HG02798 (cell line): ENCODE data around the gene ANKRD12.

ENCODE experiments used
- ATAC-seq: cut with Tn5 transposase; IDR thresholded peaks from one replicate; pipeline ENCODE4 v1.9.1; 2021; ENCODE audit warnings: mild to moderate bottlenecking; ENCODE audit not compliant: unreplicated experiment, poor library complexity

ANKRD12 gene

GRCh38 chr18:9278028-9278427, 141.4 kb downstream of the ANKRD12 start:
- ATAC-seq, result no peak

DNA sequence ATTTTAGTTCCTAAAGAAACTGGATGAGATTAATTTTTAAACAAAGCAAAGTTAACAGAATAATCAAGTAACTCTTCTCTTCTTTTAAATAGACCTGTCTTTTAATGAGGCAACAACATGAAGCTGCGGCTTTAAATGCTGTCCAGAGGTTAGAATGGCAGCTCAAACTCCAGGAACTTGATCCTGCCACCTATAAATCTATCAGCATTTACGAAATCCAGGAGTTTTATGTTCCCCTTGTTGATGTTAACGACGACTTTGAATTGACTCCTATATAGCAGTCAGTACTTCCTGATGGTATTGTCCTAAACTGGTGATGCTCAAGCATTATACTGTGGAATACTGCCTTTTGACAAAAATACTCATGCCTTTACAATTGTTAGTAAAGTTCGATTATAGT, 144.3 kb downstream of the ANKRD12 start:
- no peak for ATAC-seq

- no peak for ATAC-seq
Measured at GRCh38 chr18:9281780-9282179, 145.2 kb downstream of the ANKRD12 start.

DNA sequence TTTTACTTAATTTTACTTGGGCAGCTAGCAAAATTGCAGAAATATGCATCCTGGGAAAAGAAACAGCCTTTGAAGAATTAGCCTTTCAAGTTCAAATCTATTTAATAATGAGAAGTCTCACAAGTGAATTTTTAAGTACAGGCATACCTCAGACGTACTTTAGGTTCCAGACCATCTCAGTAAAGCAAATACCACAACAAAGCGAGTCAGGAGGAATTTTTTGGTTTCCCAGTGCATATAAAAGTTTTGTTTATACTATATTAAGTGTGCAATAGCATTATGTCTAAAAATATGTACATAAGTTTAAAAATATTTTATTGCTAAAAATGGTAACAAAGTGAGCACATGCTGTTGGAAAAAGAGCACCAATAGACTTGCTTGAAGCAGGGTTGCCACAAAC, 147.2 kb downstream of the ANKRD12 start:
- no peak for ATAC-seq

GRCh38 chr18:9285604-9286003, 149.0 kb downstream of the ANKRD12 start:
- ATAC-seq, result no peak

- ATAC-seq, result no peak
Measured at GRCh38 chr18:9287036-9287435, 150.5 kb downstream of the ANKRD12 start.

DNA sequence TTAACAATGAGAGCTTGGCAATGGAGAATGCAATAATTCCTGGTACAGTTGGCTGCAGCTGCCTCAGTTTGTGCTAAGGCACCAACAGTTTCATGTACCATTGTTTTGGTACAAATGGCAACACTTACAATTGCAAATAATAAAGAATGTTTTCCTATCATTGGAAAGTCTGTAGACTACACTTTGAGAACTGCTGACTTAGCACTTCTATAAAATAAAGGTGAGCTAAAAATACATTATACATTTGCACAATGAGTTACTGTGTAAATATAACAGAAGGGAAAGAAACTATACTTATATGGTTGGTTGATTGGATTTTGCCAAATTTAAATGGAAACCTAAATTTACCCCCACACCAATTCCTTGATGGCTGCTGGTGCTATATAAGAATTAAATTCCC, 153.1 kb downstream of the ANKRD12 start:
- no peak for ATAC-seq

- ATAC-seq, result no peak
Measured at GRCh38 chr18:9290156-9290555, 153.6 kb downstream of the ANKRD12 start.

DNA sequence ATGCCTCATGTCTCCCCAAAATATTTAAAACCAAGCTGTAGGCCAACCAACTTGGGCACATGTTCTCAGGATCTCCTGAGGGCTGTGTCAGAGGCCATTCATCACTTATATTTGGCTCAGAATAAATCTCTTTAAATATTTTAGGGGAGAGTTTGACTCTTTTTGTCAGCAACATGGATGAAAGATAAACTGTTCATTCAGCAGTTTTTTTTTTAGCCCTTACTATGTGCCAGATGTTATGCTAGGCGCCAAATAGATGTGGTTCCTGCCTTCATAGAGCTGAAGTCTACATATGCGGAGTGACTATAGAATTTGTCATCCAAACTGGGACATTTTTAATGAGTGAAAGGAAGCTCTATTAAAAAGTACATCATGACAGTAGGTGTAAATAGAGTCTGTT, 155.5 kb downstream of the ANKRD12 start:
- ATAC-seq, result no peak

- ATAC-seq, result no peak
Measured at GRCh38 chr18:9293948-9294347, 157.4 kb downstream of the ANKRD12 start.

GRCh38 chr18:9296233-9297006, 159.8 kb downstream of the ANKRD12 start:
- no peak for ATAC-seq

DNA sequence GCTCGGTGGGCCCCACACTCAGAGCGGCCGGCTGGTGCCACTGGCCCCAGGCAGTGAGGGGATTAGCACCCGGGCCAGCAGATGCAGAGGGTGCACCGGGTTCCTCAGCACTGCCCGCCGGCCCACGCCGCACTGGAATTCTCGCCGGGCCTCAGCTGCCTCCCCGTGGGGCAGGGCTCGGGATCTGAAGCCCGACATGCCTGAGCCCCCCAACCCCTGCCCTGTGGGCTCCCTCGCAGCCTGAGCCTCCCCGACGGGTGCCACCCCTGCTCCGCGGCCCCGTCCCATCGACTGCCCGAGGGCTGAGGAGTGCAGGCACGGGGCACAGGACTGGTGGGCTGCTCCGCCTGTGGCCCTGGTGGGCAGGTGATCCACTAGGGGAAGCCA, 160.4 kb downstream of the ANKRD12 start:
- no peak for ATAC-seq

DNA sequence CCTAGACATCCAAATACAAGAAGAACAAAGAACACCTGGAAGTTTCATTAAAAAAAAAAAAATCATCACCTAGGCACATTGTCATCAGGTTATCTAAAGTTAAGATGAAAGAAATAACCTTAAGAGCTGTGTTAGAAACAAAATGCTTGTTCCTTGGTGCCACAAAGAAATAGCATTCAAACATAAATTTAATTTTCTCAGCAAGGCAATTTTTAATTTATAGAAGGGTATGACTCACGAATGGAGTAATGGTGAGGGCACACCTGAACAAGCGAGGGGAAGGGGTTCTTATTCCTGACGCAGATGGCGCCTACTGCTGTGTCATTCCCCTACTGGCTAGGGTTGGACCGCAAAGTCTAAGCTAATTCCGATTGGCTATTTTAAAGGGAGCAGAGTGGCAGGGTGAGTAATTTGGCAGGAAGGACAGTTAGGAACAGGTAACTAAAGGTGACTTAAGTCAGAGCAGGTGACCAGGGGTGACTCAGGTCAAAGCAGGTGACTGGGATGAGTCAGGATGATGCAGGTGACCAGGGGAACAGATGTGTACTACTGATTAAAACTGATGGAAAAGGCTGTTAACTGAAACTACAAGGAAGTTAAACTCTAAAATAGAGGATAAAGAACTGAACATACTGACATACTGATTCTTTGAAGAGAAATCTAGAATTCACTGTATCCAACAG, 167.9 kb downstream of the ANKRD12 start:
- no peak for ATAC-seq

DNA sequence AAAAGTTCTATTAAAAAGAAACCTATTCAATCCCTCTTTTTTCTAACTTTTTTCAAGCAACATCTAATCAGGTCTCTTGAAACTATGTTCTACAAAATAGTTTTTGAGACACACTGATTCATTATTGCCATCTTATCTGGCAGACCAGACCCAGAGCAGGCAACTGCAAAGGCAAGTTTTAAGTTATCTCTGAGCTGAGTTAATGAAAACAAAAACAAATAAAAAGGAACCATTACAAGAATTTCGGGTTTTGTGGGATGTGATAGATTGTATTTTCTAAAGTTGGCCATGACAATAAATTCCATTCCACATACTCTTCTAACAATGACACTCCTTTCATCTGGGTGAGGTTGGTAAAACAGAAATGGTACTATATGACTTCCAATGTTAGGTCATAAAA, 182.8 kb downstream of the ANKRD12 start:
- no peak for ATAC-seq

GRCh38 chr18:9321017-9321452, 184.5 kb downstream of the ANKRD12 start:
- ATAC-seq, result no peak

DNA sequence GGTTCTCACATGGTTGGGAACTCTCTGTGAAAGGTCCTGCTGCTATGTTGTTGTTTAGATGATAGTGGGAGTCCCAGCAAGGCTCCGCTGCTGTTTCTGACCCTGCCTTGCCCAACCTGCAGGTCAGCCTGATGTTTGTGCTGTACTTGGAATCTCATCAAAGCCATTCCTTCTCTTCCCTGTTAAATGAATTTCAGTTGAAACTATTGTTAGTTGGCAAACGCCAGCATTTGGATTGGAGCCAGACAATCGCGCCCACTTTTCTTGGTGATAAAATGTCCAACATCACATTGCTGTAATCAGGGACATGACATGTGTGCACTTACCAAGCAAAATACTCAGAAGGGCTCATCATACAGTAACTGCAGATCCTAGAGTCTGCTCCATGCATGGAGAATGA, 185.2 kb downstream of the ANKRD12 start:
- ATAC-seq, result no peak

- no peak for ATAC-seq
Measured at GRCh38 chr18:9322744-9323143, 186.2 kb downstream of the ANKRD12 start.

DNA sequence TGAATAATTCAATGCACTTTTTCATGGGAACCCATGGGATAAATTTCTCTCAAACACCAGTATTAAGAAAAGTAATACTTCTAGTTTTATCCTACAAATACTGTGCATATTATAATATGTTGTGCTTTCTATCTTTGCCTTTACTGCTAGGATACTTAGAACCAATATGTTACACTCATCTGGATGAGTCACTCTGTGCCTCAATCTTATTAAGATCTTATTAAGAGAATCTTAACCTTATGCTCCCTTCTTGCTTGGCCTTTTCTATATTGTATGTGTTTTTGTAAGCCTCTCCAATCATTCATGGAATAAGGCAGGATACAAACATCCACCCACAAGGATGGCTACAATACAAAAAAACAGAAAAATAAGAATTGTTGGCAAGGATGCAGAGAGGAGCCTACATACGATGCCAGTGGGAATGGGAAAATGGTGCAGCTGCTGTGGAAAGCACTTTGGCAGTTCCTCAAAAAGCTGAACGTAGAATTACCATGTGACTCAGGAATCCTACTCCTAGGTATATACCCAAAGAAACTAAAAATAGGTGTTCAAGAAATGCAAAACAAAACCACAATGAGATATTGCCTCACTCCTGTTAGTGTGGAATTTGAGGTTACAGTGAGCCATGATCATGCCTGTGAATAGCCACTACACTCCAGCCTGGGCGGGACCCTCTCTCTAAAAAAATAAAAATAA, 187.3 kb downstream of the ANKRD12 start:
- ATAC-seq, result no peak

- ATAC-seq, result no peak
Measured at GRCh38 chr18:9325716-9326115, 189.1 kb downstream of the ANKRD12 start.

- no peak for ATAC-seq
Measured at GRCh38 chr18:9328776-9329175, 192.2 kb downstream of the ANKRD12 start.

- ATAC-seq, result no peak
Measured at GRCh38 chr18:9329471-9329870, 192.9 kb downstream of the ANKRD12 start.
